Mucosa of rectum (tissue), 2 donors: Measurements from ENCODE around the gene AGBL4.

Source experiments
- H3K27ac ChIP-seq, 2 donors: one replicate each; pipeline ENCODE4 v1.7.0; 2013; ENCODE audit warnings: inconsistent platforms in 2 of 2, low read depth in 2 of 2, low read length in 2 of 2
- H3K27me3 ChIP-seq, 2 donors: one replicate each; pipeline ENCODE4 v1.7.0; 2013; ENCODE audit warnings: low read length in 2 of 2; ENCODE audit not compliant: control insufficient read depth in 2 of 2, insufficient read depth in 2 of 2
- H3K36me3 ChIP-seq, 2 donors: one replicate each; pipeline ENCODE4 v1.7.0; 2013; ENCODE audit warnings: low read length in 2 of 2; ENCODE audit not compliant: control insufficient read depth in 2 of 2, insufficient read depth in 2 of 2
- H3K4me1 ChIP-seq, 2 donors: one replicate each; pipeline ENCODE4 v1.7.0; 2013; ENCODE audit warnings: low read length in 2 of 2, mild to moderate bottlenecking in 1 of 2; ENCODE audit not compliant: control insufficient read depth in 2 of 2, insufficient read depth in 2 of 2
- H3K4me3 ChIP-seq, 2 donors: one replicate each; pipeline ENCODE4 v1.7.0; 2013; ENCODE audit warnings: low read length in 2 of 2
- H3K9ac ChIP-seq, 2 donors: one replicate each; pipeline ENCODE4 v1.7.0; 2013; ENCODE audit warnings: low read length in 2 of 2, low read depth in 1 of 2, mild to moderate bottlenecking in 1 of 2
- H3K9me3 ChIP-seq, 2 donors: one replicate each; pipeline ENCODE4 v1.7.0; 2013; ENCODE audit warnings: low read length in 2 of 2; ENCODE audit not compliant: control insufficient read depth in 2 of 2
- donor health status: healthy.
- donor health status: Normal muscosa, but diverticular disease.

Gene AGBL4

GRCh38 chr1:48740621-48741020 is 1283.1 kb downstream of the AGBL4 start:
- H3K4me3 ChIP-seq = no peak overlapping the region
- H3K36me3 ChIP-seq = peaks cover 2 to 4% of the 10 kb centered on the region in 2 donors

GRCh38 chr1:48739091-48739490 is 1284.7 kb downstream of the AGBL4 start:
- H3K9ac ChIP-seq = no peak overlapping the region
- no peaks in the 10 kb centered on the region for H3K9me3 ChIP-seq
- H3K4me1 ChIP-seq = no peaks in the 10 kb centered on the region
- H3K27me3 ChIP-seq = no peaks in the 10 kb centered on the region
- peaks cover 4 to 13% of the 10 kb centered on the region in 2 donors for H3K36me3 ChIP-seq
- no peak overlapping the region for H3K27ac ChIP-seq
- H3K4me3 ChIP-seq = no peak overlapping the region

More at GRCh38 chr1:48740621-48741020, 1283.1 kb downstream of the AGBL4 start:
- Histone ChIP-seq H3K27ac (no peak overlapping the region), H3K9me3 (no peaks in the 10 kb centered on the region), H3K27me3 (no peaks in the 10 kb centered on the region), H3K9ac (no peak overlapping the region), H3K4me1 (no peaks in the 10 kb centered on the region)

GRCh38 chr1:48738356-48738755 is 1285.4 kb downstream of the AGBL4 start:
- no peak overlapping the region for H3K9ac ChIP-seq
- H3K36me3 ChIP-seq = peaks cover 4 to 15% of the 10 kb centered on the region in 2 donors
- no peaks in the 10 kb centered on the region for H3K4me1 ChIP-seq
- H3K4me3 ChIP-seq = no peak overlapping the region
- no peaks in the 10 kb centered on the region for H3K9me3 ChIP-seq
- no peak overlapping the region for H3K27ac ChIP-seq
- H3K27me3 ChIP-seq = no peaks in the 10 kb centered on the region

GRCh38 chr1:48735796-48736195 is 1288.0 kb downstream of the AGBL4 start:
- Histone ChIP-seq H3K36me3 (peaks cover 4 to 12% of the 10 kb centered on the region in 2 donors), H3K9me3 (no peaks in the 10 kb centered on the region)

GRCh38 chr1:48730164-48730910 is 1293.4 kb downstream of the AGBL4 start:
- no peak overlapping the region for H3K9ac ChIP-seq
- peaks cover 0 to 12% of the 10 kb centered on the region in 2 donors for H3K36me3 ChIP-seq
- no peak overlapping the region for H3K4me3 ChIP-seq
- H3K9me3 ChIP-seq = no peaks in the 10 kb centered on the region
- H3K27me3 ChIP-seq = no peaks in the 10 kb centered on the region
- H3K4me1 ChIP-seq = no peaks in the 10 kb centered on the region
- H3K27ac ChIP-seq = no peak overlapping the region

More at GRCh38 chr1:48735796-48736195, 1288.0 kb downstream of the AGBL4 start:
- Histone ChIP-seq H3K4me3 (no peak overlapping the region), H3K27me3 (no peaks in the 10 kb centered on the region), H3K4me1 (no peaks in the 10 kb centered on the region), H3K27ac (no peak overlapping the region), H3K9ac (no peak overlapping the region)

- Histone ChIP-seq H3K36me3 (peaks cover 0 to 2% of the 10 kb centered on the region in 2 donors), H3K4me3 (no peak overlapping the region), H3K27me3 (no peaks in the 10 kb centered on the region)
Measured at GRCh38 chr1:48728584-48728983, 1295.2 kb downstream of the AGBL4 start.

GRCh38 chr1:48726557-48727215 is 1297.1 kb downstream of the AGBL4 start:
- Histone ChIP-seq H3K4me3 (no peak overlapping the region), H3K27me3 (no peaks in the 10 kb centered on the region), H3K4me1 (no peaks in the 10 kb centered on the region), H3K9me3 (no peaks in the 10 kb centered on the region), H3K9ac (no peak overlapping the region), H3K27ac (no peak overlapping the region), H3K36me3 (peaks cover 0 to 2% of the 10 kb centered on the region in 2 donors)

More at GRCh38 chr1:48728584-48728983, 1295.2 kb downstream of the AGBL4 start:
- Histone ChIP-seq H3K9ac (no peak overlapping the region), H3K9me3 (no peaks in the 10 kb centered on the region), H3K27ac (no peak overlapping the region), H3K4me1 (no peaks in the 10 kb centered on the region)

- no peaks in the 10 kb centered on the region for H3K9me3 ChIP-seq
- no peak overlapping the region for H3K4me3 ChIP-seq
- no peaks in the 10 kb centered on the region for H3K4me1 ChIP-seq
- no peaks in the 10 kb centered on the region for H3K27me3 ChIP-seq
- H3K36me3 ChIP-seq = peaks cover 0 to 2% of the 10 kb centered on the region in 2 donors
- no peak overlapping the region for H3K9ac ChIP-seq
- no peak overlapping the region for H3K27ac ChIP-seq
Measured at GRCh38 chr1:48726139-48726538, 1297.6 kb downstream of the AGBL4 start.

- H3K36me3 ChIP-seq = peaks cover 0 to 2% of the 10 kb centered on the region in 2 donors
Measured at GRCh38 chr1:48725341-48726046, 1298.3 kb downstream of the AGBL4 start.

GRCh38 chr1:48720929-48721328 is 1302.8 kb downstream of the AGBL4 start:
- Histone ChIP-seq H3K4me3 (no peak overlapping the region), H3K27ac (no peak overlapping the region), H3K9me3 (no peaks in the 10 kb centered on the region), H3K4me1 (no peaks in the 10 kb centered on the region), H3K36me3 (no peaks in the 10 kb centered on the region), H3K9ac (no peak overlapping the region), H3K27me3 (no peaks in the 10 kb centered on the region)

More at GRCh38 chr1:48725341-48726046, 1298.3 kb downstream of the AGBL4 start:
- no peak overlapping the region for H3K4me3 ChIP-seq
- H3K9me3 ChIP-seq = no peaks in the 10 kb centered on the region
- no peak overlapping the region for H3K9ac ChIP-seq
- H3K27ac ChIP-seq = no peak overlapping the region
- no peaks in the 10 kb centered on the region for H3K4me1 ChIP-seq
- no peaks in the 10 kb centered on the region for H3K27me3 ChIP-seq
